Measurements from ENCODE around the gene RUNX2.

- TF ChIP-seq CTCF (IDR thresholded peaks at IDR 0.05) (no peak), POLR2A (IDR thresholded peaks at IDR 0.05) (no peak)
These were observed 228.0 kb downstream of the RUNX2 start for GRCh38 chr6:45555981-45556771.

All from breast epithelium (tissue), 3 donors.